Measurements from ENCODE around the gene SZT2. TPM values are rescaled to one million over a fixed set of nuclear protein-coding genes. Genes with fewer than 3 reads are reported as not detected.

SZT2 gene
- total RNA-seq, 6 experiments from 2014 or later = 17.2 to 21.8 (median 21.3) TPM

- TF ChIP-seq CTCF (IDR thresholded peaks at IDR 0.05) = peak; percentile 73
- Mint-ChIP-seq H3K36me3 (ENCODE audit: low read depth) (peaks cover 44% of the 10 kb centered on the region), H3K27ac (peak overlapping the region; percentile 95), H3K4me3 (peak overlapping the region; percentile 95), H3K9me3 (no peaks in the 10 kb centered on the region), H3K4me1 (ENCODE audit: low read depth) (peaks cover 68% of the 10 kb centered on the region), H3K27me3 (ENCODE audit: insufficient read depth) (peaks cover 6% of the 10 kb centered on the region)
- DNase-seq = peak; percentile 38
These were observed 31.5 kb upstream of the SZT2 start for GRCh38 chr1:43358121-43358745.

- H3K4me1 Mint-ChIP-seq (ENCODE audit: low read depth) = peaks cover 75% of the 10 kb centered on the region
- peaks cover 6% of the 10 kb centered on the region for H3K27me3 Mint-ChIP-seq (ENCODE audit: insufficient read depth)
- TF ChIP-seq CTCF (IDR thresholded peaks at IDR 0.05) = no peak
- DNase-seq = peak; percentile 98
- H3K9me3 Mint-ChIP-seq = no peaks in the 10 kb centered on the region
- peak within 1 kb of the TSS; percentile 95 for H3K4me3 Mint-ChIP-seq
- H3K27ac Mint-ChIP-seq = peak within 1 kb of the TSS; percentile 95
- peaks cover 49% of the 10 kb centered on the region for H3K36me3 Mint-ChIP-seq (ENCODE audit: low read depth)
These were observed 30.7 kb upstream of the SZT2 start, which contains the start of gene CDC20 for GRCh38 chr1:43358746-43359693. CDC20 (plus strand) TSS chr1:43358981; CDS start chr1:43359216, 235 bp downstream.

GRCh38 chr1:43359696-43360095, 30.0 kb upstream of the SZT2 start:
- Mint-ChIP-seq H3K4me3 (peak overlapping the region; percentile 95), H3K27me3 (ENCODE audit: insufficient read depth) (peaks cover 6% of the 10 kb centered on the region), H3K36me3 (ENCODE audit: low read depth) (peaks cover 56% of the 10 kb centered on the region), H3K9me3 (no peaks in the 10 kb centered on the region), H3K4me1 (ENCODE audit: low read depth) (peaks cover 78% of the 10 kb centered on the region), H3K27ac (peak overlapping the region; percentile 95)
- TF ChIP-seq CTCF (IDR thresholded peaks at IDR 0.05) = no peak
- no peak for DNase-seq

- TF ChIP-seq CTCF (IDR thresholded peaks at IDR 0.05) = no peak
- H3K9me3 Mint-ChIP-seq = no peaks in the 10 kb centered on the region
- peaks cover 6% of the 10 kb centered on the region for H3K27me3 Mint-ChIP-seq (ENCODE audit: insufficient read depth)
- no peak for DNase-seq
- peaks cover 64% of the 10 kb centered on the region for H3K36me3 Mint-ChIP-seq (ENCODE audit: low read depth)
- H3K4me3 Mint-ChIP-seq = peak overlapping the region; percentile 95
- peak overlapping the region; percentile 64 for H3K27ac Mint-ChIP-seq
- peaks cover 83% of the 10 kb centered on the region for H3K4me1 Mint-ChIP-seq (ENCODE audit: low read depth)
These were observed 29.1 kb upstream of the SZT2 start for GRCh38 chr1:43360616-43361015.

- no peak for DNase-seq
- Mint-ChIP-seq H3K27me3 (ENCODE audit: insufficient read depth) (peaks cover 6% of the 10 kb centered on the region), H3K4me3 (no peak overlapping the region), H3K9me3 (no peaks in the 10 kb centered on the region), H3K4me1 (ENCODE audit: low read depth) (peaks cover 75% of the 10 kb centered on the region), H3K27ac (peak overlapping the region; percentile 60), H3K36me3 (ENCODE audit: low read depth) (peaks cover 63% of the 10 kb centered on the region)
- no peak for TF ChIP-seq CTCF (IDR thresholded peaks at IDR 0.05)
These were observed 26.3 kb upstream of the SZT2 start for GRCh38 chr1:43363283-43363934.
